Measurements from ENCODE around the gene DCP2.

Gene DCP2

DNA sequence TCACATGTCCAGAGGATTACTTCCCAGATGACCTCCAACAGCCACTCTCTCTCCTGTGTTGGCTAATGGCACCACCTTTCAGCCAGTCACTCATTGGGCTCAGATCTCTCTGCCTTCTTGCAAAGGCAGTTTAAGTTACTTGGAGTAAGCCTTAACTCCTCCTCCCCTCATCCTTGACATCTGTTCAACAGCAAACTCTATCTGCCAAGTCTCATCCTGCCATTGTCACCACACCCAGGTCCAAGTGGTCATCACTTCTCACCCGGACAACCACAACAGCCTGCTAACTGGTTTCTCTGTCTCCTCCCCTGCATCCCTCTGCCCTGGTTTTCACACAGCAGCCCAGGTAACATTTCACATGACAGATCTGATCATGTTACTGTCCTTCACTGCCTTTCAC lies 58.5 kb downstream of the DCP2 start:
- TF ChIP-seq, protein P1, sequence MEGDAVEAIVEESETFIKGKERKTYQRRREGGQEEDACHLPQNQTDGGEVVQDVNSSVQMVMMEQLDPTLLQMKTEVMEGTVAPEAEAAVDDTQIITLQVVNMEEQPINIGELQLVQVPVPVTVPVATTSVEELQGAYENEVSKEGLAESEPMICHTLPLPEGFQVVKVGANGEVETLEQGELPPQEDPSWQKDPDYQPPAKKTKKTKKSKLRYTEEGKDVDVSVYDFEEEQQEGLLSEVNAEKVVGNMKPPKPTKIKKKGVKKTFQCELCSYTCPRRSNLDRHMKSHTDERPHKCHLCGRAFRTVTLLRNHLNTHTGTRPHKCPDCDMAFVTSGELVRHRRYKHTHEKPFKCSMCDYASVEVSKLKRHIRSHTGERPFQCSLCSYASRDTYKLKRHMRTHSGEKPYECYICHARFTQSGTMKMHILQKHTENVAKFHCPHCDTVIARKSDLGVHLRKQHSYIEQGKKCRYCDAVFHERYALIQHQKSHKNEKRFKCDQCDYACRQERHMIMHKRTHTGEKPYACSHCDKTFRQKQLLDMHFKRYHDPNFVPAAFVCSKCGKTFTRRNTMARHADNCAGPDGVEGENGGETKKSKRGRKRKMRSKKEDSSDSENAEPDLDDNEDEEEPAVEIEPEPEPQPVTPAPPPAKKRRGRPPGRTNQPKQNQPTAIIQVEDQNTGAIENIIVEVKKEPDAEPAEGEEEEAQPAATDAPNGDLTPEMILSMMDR (IDR thresholded peaks at IDR 0.05; ENCODE audit: control insufficient read depth, extremely low read depth, insufficient read depth), result no peak
- no peak for DNase-seq (ENCODE audit: low read depth)
- H3K4me3 ChIP-seq (ENCODE audit: low read depth, low read length), result no peak overlapping the region

DNA sequence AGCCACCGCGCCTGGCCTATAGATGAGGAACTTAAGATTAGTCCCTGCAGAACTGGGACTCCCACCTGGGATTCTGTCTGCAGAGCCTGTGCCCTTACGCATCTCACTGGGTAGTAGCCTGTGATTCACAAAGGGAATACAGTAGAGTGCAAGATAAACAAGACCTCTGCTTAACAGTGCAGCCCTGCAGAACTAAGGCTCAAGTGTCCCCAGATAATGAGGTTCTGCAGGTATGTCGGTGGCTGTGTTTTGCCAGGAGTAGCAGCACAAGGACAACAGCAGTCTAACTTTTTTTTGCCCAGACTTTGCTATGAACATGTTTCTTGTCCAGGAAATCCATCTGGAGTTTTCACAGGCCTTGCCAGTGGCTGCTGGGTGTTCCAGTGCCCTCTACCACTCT lies 59.7 kb downstream of the DCP2 start:
- H3K4me3 ChIP-seq (ENCODE audit: low read depth, low read length), result no peak overlapping the region
- TF ChIP-seq, protein P1 (IDR thresholded peaks at IDR 0.05; ENCODE audit: control insufficient read depth, extremely low read depth, insufficient read depth), result no peak
- DNase-seq (ENCODE audit: low read depth), result no peak

DNA sequence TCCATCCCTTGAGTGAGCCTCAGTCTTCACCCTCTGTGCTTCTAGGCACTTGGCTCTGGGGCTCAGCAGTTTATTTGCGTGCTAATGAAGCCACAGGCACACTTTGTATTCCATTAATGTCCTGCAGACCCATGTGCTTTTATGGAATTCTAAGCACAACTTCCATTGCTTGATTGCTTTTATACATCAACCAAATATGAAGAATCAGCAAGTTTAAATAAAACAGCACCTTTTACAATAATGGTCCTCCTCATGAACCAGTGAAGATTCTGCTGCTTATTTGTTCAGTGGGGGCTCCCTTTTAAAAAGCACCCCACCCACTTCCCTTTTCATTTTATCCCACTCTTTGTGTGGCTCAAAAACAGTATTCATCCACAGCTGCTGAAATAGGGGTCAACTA lies 60.2 kb downstream of the DCP2 start:
- TF ChIP-seq, protein P1 (IDR thresholded peaks at IDR 0.05; ENCODE audit: control insufficient read depth, extremely low read depth, insufficient read depth), result no peak

DNA sequence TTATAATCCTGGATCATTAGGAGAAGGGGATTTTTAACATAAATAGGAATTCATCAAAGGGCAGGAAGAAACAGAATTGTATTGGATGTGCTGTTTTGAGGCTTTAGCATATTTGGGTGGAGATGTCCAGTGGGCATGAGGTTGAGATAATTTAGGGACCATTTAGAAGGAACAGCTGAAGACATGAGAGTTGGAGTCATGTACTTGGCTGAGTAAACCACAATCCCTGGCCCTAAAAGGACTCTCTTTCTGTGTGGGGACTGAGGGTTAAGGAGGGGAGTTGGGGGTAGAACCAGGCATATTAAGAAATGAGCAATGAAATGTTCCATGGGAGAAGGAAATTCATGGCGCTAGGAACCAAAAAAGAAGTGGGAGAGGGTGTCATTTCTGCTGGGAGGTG lies 61.5 kb downstream of the DCP2 start:
- DNase-seq (ENCODE audit: low read depth), result no peak
- TF ChIP-seq, protein P1 (IDR thresholded peaks at IDR 0.05; ENCODE audit: control insufficient read depth, extremely low read depth, insufficient read depth), result no peak
- H3K4me3 ChIP-seq (ENCODE audit: low read depth, low read length), result no peak overlapping the region

More for the DNA sequence above, 60.2 kb downstream of the DCP2 start:
- H3K4me3 ChIP-seq (ENCODE audit: low read depth, low read length), result no peak overlapping the region
- DNase-seq (ENCODE audit: low read depth), result no peak

DNA sequence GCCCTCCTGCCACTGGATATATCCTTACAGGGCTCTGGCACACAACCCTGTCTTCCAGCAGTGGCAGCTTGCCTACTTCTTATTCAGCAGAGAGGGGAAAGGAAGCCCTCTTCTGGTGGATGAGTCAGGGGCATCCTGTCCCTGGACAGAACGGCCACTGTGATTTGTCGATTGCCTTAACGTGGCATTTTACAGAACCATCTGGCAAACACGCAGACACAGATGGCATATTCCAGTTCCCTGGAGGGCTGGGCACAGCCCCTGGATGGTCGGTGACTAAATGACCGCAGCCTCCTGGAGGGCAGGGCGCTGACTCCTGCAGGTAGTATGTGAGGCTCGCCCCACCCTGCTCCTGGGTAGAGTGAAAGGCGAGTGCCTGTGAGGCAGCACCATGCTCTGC lies 62.1 kb downstream of the DCP2 start:
- TF ChIP-seq, protein P1 (IDR thresholded peaks at IDR 0.05; ENCODE audit: control insufficient read depth, extremely low read depth, insufficient read depth), result no peak
- H3K4me3 ChIP-seq (ENCODE audit: low read depth, low read length), result no peak overlapping the region
- DNase-seq (ENCODE audit: low read depth), result no peak

DNA sequence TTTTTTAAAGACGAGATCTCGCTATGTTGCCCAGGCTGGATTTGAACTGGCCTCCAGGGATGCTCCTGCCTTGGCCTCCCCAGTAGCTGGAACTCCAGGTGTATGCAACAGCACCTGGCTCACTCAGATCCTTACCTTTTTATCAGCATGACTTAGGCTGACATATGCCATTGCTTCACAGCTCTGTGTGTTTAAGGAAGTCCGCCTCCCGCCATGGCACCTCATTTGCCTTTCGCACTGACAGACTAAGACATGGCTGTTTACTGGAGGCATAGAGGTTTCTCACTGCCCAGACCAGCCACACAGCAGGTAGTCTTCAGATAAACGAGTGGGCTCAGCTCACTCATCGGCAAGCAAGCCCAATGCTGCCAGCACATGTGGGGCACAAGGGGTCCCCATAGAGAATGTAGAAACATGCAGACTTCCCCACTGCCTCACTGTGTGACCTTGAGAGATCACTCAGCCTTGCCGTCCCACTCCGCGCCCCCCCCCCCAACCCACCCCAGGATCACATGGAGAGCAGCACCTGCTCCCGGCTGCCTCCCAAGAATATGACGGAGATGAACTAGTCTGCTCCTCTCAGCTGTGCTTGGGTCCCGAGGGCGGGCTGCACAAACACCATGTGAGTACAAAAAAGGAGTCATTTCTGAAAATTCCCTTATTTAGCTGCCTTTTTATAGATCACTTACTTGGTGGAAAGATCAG lies 62.8 kb downstream of the DCP2 start:
- TF ChIP-seq, protein P1 (IDR thresholded peaks at IDR 0.05; ENCODE audit: control insufficient read depth, extremely low read depth, insufficient read depth), result no peak
- DNase-seq (ENCODE audit: low read depth), result no peak
- H3K4me3 ChIP-seq (ENCODE audit: low read depth, low read length), result no peak overlapping the region

DNA sequence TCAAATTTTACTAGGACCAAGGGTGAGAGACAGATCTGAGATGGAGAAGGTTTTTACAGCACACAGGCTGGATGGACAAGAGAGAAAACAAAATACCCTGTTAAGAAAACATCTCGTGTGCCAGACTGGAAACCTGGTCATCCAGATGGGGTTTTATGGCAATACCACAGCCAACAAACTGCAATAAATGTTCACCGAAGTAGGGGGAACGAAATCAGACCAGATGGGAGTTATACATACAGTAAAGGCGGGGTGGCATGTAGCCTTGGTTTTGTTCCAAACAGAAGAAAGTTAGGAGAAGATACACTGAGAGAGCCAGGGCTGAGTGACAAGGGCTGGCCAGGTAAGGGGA lies 63.3 kb downstream of the DCP2 start:
- TF ChIP-seq, protein P1 (IDR thresholded peaks at IDR 0.05; ENCODE audit: control insufficient read depth, extremely low read depth, insufficient read depth), result no peak
- no peak overlapping the region for H3K4me3 ChIP-seq (ENCODE audit: low read depth, low read length)

More for the DNA sequence above, 63.3 kb downstream of the DCP2 start:
- no peak for DNase-seq (ENCODE audit: low read depth)
